COR-L47 (cell line): ENCODE results near the gene SIPA1.
"Not testable (repeated sequence)": the region's sequence is repeated elsewhere in the genome, so short reads cannot be mapped to it uniquely, and the experiment has no call there.

ENCODE experiments used
- DNase-seq: peaks from one replicate; lab custom pipeline; 2025; lab: John Stamatoyannopoulos, UW

Gene SIPA1

DNA sequence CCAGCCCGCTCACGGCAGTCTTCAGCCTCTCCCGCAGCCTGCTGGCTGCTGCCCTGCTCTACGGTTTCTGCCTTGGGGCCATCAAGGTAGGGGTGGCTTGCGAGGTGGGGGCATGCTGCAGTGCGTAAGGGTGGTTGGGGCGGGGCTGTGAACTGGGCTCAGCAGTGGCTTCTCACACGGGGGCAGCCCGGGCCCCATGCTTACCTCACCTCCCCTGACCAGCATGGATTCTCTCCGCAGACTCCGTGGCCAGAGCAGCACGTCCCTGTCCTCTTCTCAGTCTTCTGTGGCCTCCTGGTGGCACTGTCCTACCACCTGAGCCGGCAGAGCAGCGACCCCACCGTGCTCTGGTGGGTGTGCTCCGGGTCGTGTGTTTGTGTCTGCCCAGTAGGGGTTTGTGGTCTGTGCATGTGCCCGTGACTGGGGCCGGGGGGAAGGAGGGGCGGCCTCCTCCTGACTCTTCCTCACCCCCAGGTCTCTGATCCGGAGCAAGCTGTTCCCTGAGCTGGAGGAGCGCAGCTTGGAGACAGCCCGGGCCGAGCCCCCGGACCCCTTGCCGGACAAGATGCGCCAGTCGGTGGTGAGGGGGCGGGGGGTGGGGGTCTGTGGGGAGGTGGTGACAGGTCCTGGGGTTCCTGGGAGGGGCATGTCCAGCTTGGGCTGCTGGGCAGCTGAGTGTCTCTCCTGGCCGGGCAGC, 12.8 kb upstream of the SIPA1 start:
- DNase-seq: no peak

DNA sequence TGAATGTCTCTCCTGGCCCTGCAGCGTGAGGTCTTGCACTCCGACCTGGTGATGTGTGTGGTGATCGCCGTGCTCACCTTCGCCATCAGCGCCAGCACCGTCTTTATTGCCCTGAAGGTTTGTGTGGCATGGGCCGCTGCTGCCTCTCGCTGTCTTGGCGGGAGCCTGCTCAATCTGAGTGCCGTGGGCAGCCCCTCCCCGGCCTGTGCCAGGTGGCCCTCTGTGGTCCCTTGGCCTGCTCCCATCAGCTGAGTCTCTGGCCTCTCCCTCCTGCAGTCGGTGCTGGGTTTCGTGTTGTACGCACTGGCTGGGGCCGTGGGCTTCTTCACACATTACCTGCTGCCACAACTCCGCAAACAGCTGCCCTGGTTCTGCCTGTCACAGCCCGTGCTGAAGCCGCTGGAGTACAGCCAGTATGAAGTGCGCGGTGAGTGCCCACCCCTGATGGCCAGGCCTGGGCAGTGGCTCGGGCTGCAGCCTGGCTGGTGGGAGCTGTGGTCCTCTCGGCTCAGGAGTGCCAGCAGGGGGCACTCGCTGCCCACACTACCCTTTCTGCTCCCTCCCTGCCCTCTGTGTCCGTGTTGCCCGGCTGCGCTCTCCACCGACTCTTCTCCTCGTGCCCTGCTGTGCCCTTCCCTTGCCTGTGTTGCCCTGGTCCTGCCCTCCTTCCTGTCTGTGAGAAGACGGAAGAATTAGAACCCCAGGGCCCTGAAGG, 12.1 kb upstream of the SIPA1 start:
- DNase-seq: no peak

DNA sequence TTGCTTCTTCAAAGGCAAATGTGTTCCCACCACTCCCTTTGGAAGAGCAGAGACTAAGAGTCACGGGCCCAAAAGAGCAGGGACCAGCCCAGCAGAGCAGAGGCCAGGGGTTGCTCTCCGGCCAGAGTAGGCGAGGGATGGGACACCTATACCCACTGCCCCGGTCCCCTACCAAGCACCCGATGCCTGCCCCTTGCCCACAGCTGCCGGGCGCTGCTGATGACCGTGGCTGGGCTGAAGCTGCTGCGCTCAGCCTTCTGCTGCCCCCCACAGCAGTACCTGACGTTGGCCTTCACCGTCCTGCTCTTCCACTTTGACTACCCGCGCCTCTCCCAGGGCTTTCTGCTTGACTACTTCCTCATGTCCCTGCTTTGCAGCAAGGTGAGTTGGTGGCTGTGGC, 10.7 kb upstream of the SIPA1 start:
- DNase-seq: no peak

DNA sequence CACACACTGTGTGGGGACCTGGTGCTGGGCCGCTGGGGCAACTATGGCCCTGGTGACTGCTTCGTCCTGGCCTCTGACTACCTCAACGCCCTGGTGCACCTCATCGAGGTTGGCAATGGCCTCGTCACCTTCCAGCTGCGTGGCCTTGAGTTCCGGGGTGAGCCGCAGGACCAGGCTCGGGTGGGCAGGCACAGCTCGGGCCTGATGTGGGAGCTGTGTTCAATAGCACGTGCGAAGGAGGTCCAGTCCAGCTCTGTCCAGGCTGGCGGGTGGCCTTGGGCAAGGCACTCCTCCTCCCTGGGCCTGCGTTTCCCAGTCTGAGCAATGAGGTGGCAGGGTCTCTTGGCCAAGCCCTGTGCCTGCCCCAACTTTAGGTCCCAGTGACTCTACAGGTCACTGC, 8.3 kb upstream of the SIPA1 start:
- DNase-seq: no peak

DNA sequence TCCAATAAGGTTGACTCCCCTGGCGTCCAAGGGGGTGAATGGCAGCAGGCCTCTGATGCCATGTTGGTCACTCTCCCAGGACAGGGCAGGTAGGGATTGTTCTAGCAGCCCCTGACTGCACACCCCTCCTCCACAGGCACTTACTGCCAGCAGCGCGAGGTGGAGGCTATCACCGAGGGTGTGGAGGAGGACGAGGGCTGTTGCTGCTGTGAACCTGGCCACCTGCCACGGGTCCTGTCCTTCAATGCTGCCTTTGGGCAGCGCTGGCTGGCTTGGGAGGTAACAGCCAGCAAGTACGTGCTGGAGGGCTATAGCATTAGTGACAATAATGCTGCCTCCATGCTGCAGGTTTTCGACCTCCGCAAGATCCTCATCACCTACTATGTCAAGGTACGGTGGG, 7.7 kb upstream of the SIPA1 start:
- no peak for DNase-seq

DNA sequence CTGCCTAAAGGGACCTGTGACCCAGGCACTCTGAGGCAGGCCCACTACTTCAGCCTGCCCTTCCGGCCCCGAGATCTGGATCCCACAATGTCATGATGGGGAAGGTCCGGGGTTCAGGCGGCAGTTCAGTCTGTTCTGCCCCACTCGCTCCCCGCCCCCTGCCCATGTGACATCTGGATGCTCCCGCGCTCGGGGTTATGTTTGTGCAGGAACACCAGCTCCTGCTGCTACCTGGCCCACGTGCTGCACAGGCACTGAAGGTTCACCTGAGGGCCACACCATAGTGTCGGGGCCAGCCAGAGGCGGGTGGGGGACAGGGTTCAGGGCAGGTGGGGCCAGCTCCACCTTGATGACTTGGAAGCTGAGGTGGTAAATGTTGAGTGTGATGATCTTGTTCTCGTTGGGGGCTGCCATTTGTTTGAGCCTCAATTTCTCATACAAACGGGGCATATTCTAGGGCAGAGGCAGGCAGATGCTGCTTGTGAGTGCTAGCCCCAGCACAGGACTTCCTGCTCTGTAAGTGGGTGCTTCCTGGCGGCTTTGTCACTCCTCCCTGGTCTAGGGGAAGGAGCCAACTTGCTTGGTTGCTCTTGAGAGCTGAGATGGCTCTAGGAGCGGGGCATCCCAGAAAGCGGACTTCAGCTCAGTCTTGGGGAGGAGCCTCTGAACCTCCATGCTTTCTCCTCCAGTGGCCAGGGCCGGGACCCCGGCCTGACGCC, 4.4 kb upstream of the SIPA1 start:
- DNase-seq: no peak

DNA sequence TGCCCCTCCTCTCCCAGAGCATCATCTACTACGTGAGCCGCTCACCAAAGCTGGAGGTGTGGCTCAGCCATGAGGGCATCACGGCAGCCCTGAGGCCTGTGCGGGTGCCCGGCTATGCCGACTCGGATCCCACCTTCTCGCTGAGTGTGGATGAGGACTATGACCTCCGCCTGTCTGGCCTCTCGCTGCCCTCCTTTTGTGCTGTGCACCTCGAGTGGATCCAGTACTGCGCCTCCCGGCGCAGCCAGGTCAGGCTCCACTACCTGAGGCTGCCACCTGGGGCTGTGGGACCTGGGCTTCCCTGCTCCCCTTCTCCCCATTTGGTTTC, 3.8 kb upstream of the SIPA1 start:
- DNase-seq: no peak

DNA sequence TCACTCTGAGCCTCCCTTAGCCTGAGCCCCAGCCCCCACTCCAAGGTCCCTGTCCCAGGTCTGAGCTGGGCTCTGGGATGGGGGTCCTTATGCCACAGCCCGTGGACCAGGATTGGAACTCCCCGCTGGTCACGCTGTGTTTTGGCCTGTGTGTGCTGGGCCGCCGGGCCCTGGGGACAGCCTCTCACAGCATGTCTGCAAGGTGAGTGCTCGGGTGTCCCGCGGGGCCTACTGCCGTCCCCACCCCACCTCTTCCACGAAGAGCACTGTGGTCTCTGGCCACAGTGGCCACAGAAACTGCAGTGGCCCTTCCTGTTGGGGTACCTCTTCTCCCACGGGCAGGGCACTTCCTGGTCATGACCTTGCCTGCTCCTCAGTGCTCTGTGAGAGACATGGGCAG, 3.5 kb upstream of the SIPA1 start:
- DNase-seq: no peak

DNA sequence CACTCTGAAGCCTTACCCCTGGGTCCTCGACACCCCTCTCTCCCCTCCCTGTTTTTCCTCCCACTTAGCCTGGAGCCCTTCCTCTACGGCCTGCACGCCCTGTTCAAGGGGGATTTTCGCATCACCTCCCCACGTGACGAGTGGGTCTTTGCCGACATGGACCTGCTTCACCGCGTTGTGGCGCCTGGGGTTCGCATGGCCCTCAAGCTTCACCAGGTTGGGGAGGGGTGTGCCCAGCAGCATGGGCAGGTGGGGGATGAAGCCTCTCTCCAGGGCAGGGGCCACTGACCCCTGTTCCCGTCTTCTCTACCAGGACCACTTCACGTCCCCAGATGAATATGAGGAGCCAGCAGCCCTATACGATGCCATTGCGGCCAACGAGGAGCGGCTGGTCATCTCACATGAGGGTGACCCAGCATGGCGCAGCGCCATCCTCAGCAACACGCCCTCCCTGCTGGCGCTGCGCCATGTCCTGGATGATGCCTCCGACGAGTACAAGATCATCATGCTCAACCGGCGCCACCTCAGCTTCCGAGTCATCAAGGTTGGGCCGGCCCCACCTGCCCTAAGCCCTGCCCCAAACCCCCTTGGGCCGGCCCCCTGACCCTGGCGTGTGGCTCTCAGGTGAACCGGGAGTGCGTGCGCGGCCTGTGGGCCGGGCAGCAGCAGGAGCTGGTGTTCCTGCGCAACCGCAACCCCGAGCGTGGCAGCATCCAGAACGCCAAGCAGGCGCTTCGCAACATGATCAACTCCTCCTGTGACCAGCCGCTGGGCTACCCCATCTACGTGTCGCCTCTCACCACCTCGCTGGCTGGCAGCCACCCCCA, 2.8 kb upstream of the SIPA1 start:
- DNase-seq: no peak

DNA sequence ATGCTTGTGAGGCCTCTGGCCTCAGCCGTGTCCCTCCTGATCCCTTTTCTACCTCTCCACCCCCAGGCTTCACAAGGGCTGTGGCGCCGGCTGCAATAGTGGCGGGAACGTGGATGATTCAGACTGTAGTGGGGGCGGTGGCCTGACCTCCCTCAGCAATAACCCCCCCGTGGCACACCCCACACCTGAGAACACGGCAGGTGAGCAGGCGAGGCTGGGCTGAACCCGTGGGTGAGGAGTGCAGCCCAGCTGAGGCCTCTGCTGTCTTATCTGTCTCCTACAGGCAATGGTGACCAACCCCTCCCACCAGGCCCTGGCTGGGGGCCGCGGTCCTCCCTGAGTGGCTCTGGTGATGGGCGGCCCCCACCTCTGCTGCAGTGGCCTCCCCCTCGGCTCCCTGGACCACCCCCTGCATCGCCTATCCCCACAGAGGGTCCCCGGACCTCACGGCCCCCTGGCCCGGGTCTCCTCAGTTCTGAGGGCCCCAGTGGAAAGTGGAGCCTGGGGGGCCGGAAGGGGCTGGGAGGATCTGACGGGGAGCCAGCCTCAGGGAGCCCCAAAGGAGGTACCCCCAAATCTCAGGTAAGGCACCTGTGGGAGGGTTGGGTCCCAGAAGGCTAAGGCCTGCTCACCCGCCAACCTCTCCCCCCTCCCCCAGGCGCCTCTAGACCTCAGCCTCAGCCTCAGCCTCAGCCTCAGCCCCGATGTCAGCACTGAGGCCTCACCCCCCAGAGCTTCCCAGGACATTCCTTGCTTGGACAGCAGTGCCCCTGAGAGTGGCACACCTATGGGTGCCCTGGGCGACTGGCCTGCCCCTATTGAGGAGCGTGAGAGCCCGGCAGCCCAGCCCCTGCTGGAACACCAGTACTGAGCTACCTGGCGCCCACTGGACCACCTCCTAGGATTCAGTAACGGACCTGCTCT, 1.5 kb upstream of the SIPA1 start:
- no peak for DNase-seq

DNA sequence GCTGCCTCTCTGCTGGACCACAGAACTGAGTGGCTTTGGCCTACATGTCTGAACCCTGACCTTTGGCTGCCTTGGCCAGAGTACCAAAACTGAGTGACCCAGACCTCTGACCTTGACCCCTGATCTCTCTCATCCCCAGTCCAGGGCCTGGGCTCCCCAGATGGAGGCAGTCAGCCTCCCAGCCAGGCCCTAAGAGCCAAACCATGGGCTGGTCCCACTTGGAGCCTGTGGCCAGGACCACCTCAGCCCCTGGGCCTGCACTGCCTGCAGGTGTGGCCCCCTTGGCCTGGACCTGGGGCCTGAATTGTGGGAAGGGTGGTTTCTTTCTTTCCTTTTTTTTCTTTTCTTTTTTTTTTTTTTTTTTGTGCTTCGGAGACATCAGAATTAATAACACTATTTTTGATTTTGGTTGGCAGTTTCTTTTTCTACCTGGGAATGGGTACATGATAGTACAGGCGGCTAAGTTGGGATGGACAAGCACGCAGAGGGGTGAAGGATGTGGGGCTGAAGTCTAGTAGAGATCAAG, 806 bp upstream of the SIPA1 start:
- no peak for DNase-seq

DNA sequence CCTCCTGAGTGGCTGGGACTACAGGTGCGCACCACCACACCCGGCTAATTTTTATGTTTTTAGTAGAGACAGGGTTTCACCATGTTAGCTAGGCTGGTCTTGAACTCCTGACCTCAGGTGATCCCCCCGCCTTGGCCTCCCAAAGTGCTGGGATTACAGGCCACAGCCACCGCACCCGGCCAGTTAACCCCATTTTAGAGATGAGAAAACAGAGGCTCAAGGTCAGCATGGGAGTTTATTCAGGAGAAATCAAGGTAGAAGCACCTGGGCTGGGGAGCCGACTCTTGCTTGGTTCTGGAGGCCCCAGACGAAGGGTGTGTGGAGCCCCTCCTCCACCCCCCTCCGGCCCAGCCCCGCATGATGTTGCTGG, 1.3 kb downstream of the SIPA1 start:
- not testable (repeated sequence) for DNase-seq

DNA sequence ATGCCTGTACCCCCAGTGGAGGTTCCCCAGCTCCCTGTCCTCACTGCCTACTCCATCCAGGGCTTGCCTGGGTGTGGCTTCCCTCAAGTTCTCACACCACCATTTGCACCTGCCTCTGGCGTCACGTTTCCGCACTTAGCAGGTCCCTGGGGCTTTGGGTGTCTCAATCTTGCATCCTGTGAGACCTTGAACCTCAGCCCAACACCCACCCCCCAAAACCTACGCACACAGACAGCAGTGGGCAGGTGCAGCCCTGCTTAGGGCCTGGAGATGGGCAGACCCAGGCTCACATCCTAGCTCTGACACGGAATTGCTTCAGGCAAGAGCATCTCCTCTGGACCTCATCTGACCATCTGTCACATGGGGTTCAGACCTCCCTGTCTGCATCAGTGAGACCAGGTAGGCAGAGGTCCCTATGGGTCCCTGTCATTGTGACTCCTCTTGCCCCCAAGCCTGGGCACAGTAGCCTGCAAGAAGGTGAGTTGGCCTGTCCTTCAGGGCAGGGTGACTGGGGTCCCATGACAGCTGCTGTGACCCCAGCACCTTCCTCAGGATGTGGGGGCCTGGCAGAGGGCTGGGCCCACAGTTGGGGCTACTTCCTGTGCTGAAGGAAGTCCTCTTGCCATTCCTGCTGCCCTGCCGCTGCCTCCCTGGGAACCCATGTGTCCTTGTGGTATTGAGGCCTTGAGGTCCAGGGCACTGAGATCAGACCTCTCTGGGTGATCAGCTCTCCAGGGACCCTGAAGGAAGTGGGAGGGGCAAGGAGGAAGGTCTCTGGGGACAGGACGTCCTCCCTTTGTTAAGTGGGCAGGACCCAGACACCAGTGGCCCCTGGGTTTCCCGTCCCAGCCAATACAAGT, 2.0 kb downstream of the SIPA1 start:
- DNase-seq: no peak

DNA sequence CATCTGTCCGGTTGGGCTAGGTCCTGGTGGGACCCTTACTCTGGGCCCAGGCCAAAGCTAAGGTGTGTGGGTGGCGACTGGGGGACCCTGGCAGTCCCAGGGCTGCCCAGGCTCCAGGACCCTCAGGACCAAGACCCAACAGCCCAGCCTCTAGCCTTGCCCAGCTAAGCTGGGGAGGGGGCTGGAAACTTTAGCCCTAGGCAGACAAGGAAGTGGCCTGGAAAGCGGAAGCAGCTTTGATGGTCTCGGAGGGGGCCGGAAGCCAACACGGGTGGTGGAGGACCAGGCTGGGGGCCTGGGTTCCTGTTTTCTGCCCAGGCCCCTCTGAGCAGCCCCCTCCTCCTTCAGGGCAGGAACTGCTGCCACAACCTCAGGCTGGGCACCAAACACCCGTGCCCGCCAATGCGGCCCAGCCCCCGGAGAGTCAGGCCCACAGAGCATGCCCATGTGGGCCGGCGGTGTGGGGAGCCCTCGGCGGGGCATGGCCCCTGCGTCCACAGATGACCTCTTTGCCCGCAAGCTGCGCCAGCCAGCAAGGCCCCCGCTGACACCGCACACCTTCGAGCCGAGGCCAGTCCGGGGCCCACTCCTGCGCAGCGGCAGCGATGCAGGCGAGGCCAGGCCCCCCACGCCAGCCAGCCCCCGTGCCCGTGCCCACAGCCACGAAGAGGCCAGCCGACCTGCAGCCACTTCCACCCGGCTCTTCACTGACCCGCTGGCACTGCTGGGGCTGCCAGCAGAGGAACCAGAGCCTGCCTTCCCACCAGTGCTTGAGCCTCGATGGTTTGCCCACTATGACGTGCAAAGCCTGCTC, 2.8 kb downstream of the SIPA1 start:
- DNase-seq: no peak

DNA sequence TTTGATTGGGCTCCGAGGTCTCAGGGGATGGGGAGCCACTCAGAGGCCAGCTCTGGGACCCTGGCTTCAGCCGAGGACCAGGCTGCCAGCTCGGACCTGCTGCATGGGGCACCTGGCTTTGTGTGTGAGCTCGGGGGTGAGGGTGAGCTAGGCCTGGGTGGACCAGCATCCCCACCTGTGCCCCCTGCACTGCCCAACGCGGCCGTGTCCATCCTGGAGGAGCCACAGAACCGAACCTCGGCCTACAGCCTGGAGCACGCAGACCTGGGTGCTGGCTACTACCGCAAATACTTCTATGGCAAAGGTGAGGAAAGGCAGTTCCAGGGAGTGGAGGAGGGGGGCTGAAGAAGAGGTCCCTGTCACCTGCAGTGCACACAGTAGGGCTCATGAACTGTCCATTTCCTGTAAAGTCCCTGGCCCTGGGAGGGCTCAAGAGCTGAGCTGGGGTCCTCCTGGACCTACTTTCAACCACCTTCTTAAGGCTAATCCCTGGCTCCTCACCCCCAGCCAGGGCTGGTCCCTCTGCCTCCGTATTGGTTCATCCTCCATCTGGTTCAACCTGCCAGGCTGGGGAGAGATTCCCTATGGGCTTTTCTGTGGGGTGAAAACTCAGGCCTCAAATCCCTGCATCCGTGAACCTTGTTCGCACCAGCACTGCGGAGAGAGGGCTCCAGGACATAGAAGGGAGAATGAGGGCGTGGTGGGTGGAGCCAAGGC, 3.6 kb downstream of the SIPA1 start:
- DNase-seq: no peak

DNA sequence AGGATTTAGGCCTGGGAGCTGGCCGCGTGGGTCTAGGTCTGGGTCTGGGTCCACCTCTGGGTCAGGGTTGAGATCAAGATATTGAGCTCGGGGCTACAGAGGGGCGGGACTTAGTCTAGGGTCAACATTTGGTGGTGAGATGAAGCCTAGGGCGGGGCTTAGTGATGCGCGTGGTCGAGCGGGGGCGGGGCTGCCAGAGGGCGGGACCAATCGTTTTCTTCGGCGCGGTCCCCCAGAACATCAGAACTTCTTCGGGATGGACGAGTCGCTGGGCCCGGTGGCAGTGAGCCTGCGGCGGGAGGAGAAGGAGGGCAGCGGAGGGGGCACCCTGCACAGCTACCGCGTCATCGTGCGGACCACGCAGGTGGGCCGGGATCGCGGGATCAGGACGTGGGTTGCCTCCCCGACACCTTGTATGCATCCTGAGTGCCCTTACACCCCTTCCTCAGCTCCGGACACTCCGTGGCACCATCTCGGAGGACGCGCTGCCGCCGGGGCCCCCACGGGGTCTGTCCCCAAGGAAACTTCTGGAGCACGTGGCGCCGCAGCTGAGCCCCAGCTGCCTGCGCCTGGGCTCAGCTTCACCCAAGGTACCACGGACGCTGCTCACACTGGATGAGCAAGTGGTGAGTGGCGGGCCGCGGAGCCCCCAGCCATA, 4.2 kb downstream of the SIPA1 start:
- no peak for DNase-seq

DNA sequence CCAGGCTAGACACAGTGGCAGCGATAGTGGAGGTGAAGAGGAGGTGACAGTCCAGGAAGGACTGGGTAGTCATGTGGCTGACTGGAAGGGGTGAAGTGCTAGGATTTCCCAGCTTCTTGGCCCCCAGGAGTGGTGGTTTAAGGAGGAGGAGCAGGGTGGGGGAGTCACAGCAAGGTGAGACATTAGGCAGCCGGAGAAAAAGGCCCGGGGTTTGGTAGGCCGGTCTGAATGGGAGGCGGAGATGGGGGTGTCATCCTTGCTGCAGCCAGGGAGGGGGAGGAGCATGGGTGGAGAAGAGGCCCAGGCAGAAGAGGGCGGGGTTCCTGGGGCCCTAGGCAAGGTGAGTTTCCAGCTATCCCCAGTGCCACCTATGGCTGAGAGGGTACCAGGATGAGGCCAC, 6.1 kb downstream of the SIPA1 start:
- no peak for DNase-seq

DNA sequence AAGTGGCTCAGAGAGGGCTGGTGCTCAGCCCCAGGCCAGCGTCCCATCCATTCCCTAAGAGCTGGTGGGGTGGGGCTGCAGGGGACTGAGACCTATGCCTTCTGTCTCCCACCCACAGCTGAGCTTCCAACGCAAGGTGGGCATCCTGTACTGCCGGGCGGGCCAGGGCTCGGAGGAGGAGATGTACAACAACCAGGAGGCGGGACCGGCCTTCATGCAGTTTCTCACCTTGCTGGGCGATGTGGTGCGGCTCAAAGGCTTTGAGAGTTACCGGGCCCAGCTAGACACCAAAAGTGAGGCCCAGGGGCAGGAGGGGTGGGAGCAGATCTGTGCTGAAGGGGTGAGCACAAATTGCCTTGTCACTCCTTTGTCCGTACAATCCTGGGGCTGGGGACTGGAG, 6.9 kb downstream of the SIPA1 start:
- no peak for DNase-seq
